Adipose tissue (tissue), 3 donors: Measurements from ENCODE around the gene GPR137C. TPM values are rescaled to one million over a fixed set of nuclear protein-coding genes. Genes with fewer than 3 reads are reported as not detected.
"Not testable (repeated sequence)": the region's sequence is repeated elsewhere in the genome, so short reads cannot be mapped to it uniquely, and the experiment has no call there.

ENCODE experiments used
- H3K27ac ChIP-seq: one replicate; pipeline ENCODE4 v1.5.1; 2013; ENCODE audit warnings: low read depth, low read length
- WGBS, 3 donors: extraction: QIAGEN DNeasy Blood & Tissue Kit; methylation state at CpG; one replicate each; pipeline ENCODE4 v1.1.7; 2013; 5-methylcytosine and 5-hydroxymethylcytosine counted together
- polyA plus RNA-seq, 3 donors: library from polyadenylated mRNA; stranded (reverse); fragments of 200-250 nt; gene quantifications; one replicate each; pipeline ENCODE4 v1.2.3, GENCODE V29; 2013
- donor health status: healthy with polysubstance abuse.
- donor health status: Bipolar disorder and iron deficiency.
- donor health status: healthy.

The GPR137C gene
- polyA plus RNA-seq, 3 donors: 0.17 to 0.48 (median 0.45) TPM

GRCh38 chr14:52553671-52554575 lies 1.3 kb downstream of the GPR137C start:
- H3K27ac ChIP-seq: no peak overlapping the region
- 5 to 6% (median 5%) methylated on average over 22 of the region's 22 CpGs for WGBS, 3 donors

- 96 to 99% (median 97%) methylated on average over 2 of the region's 2 CpGs for WGBS, 3 donors
- no peak overlapping the region for H3K27ac ChIP-seq
Measured at GRCh38 chr14:52558688-52559087, 6.1 kb downstream of the GPR137C start.

GRCh38 chr14:52563120-52563519 lies 10.5 kb downstream of the GPR137C start:
- 76 to 88% (median 83%) methylated on average over 2 of the region's 2 CpGs for WGBS, 3 donors
- H3K27ac ChIP-seq: no peak overlapping the region

GRCh38 chr14:52568454-52568853 lies 15.8 kb downstream of the GPR137C start:
- WGBS, 3 donors: 87 to 93% (median 90%) methylated on average over 7 of the region's 7 CpGs
- H3K27ac ChIP-seq: not testable (repeated sequence)

GRCh38 chr14:52575858-52576257 lies 23.2 kb downstream of the GPR137C start:
- WGBS, 3 donors: 66 to 98% (median 91%) methylated on average over 2 of the region's 2 CpGs
- H3K27ac ChIP-seq: no peak overlapping the region

- H3K27ac ChIP-seq: no peak overlapping the region
Measured at GRCh38 chr14:52583544-52583943, 30.9 kb downstream of the GPR137C start.

GRCh38 chr14:52589646-52590045 lies 37.0 kb downstream of the GPR137C start:
- 72 to 82% (median 82%) methylated on average over 4 of the region's 4 CpGs for WGBS, 3 donors
- no peak overlapping the region for H3K27ac ChIP-seq

GRCh38 chr14:52590318-52590717 lies 37.7 kb downstream of the GPR137C start:
- H3K27ac ChIP-seq: no peak overlapping the region
- WGBS, 3 donors: 95 to 97% (median 97%) methylated on average over 1 of the region's 1 CpG

GRCh38 chr14:52596320-52596719 lies 43.7 kb downstream of the GPR137C start:
- WGBS, 3 donors: 86 to 91% (median 89%) methylated on average over 10 of the region's 10 CpGs

GRCh38 chr14:52596861-52597260 lies 44.2 kb downstream of the GPR137C start:
- H3K27ac ChIP-seq: no peak overlapping the region
- WGBS, 3 donors: 88 to 98% (median 96%) methylated on average over 5 of the region's 5 CpGs

More at GRCh38 chr14:52596320-52596719, 43.7 kb downstream of the GPR137C start:
- no peak overlapping the region for H3K27ac ChIP-seq

- WGBS, 3 donors: 97% methylated on average over 1 of the region's 1 CpG
- no peak overlapping the region for H3K27ac ChIP-seq
Measured at GRCh38 chr14:52598568-52598967, 45.9 kb downstream of the GPR137C start.

- no peak overlapping the region for H3K27ac ChIP-seq
- WGBS, 3 donors: 93 to 97% (median 94%) methylated on average over 3 of the region's 3 CpGs
Measured at GRCh38 chr14:52599974-52600373, 47.3 kb downstream of the GPR137C start.

- no peak overlapping the region for H3K27ac ChIP-seq
- WGBS, 3 donors: 61 to 95% (median 70%) methylated on average over 1 of the region's 1 CpG
Measured at GRCh38 chr14:52602131-52602530, 49.5 kb downstream of the GPR137C start.

- 74 to 92% (median 76%) methylated on average over 1 of the region's 1 CpG for WGBS, 3 donors
- H3K27ac ChIP-seq: no peak overlapping the region
Measured at GRCh38 chr14:52607061-52607460, 54.4 kb downstream of the GPR137C start.

GRCh38 chr14:52609445-52610044 lies 56.9 kb downstream of the GPR137C start:
- no peak overlapping the region for H3K27ac ChIP-seq
- 93 to 96% (median 96%) methylated on average over 5 of the region's 5 CpGs for WGBS, 3 donors

GRCh38 chr14:52610187-52610586 lies 57.6 kb downstream of the GPR137C start:
- H3K27ac ChIP-seq: no peak overlapping the region
- whole genome bisulfite sequencing, 3 donors: 92 to 96% (median 93%) methylated on average over 2 of the region's 2 CpGs

GRCh38 chr14:52618602-52619001 lies 66.0 kb downstream of the GPR137C start:
- no peak overlapping the region for H3K27ac ChIP-seq
- WGBS, 3 donors: 73 to 96% (median 96%) methylated on average over 3 of the region's 3 CpGs

- WGBS, 3 donors: 91 to 98% (median 93%) methylated on average over 1 of the region's 1 CpG
- no peak overlapping the region for H3K27ac ChIP-seq
Measured at GRCh38 chr14:52619687-52620086, 67.1 kb downstream of the GPR137C start.

GRCh38 chr14:52640137-52640536 lies 87.5 kb downstream of the GPR137C start:
- WGBS, 3 donors: 91 to 96% (median 95%) methylated on average over 4 of the region's 4 CpGs
- H3K27ac ChIP-seq: no peak overlapping the region

- no peak overlapping the region for H3K27ac ChIP-seq
- WGBS, 3 donors: 93 to 99% (median 98%) methylated on average over 1 of the region's 1 CpG
Measured at GRCh38 chr14:52641745-52642144, 89.1 kb downstream of the GPR137C start.
